ENCODE data around the gene TRAPPC1. TPM values are rescaled to one million over a fixed set of nuclear protein-coding genes. Genes with fewer than 3 reads are reported as not detected.

The TRAPPC1 gene
- total RNA-seq, 1 donor from 2014 or later: 16.8 TPM

DNA sequence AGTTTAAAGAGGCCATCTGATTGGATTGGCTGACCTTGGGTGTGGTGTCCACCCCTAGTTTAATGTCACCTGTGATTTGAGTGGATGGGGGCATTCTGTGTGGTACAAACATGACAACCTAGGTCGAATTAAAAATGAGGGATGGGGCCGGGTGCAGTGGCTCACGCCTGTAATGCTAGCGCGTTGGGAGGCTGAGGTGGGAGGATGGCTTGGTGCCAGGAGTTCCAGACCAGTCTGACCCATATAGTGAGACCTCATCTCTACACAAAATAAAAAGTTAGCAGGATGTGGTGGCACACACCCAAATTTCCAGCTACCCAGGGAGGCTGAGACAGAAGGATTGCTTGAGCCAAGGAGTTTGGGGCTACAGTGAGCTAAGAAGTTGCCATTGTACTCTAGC, 14.7 kb upstream of the TRAPPC1 start:
- Histone ChIP-seq H3K27me3 (ENCODE audit: control insufficient read depth, insufficient read depth, low read length) (no peaks in the 10 kb centered on the region), H3K4me3 (ENCODE audit: low read depth, low read length) (no peak overlapping the region), H3K36me3 (ENCODE audit: control insufficient read depth, insufficient read depth, low read length) (peaks cover 26% of the 10 kb centered on the region)
- FAIRE-seq (no peak), DNase-seq (ENCODE audit: low read depth) (no peak)
- TF ChIP-seq CTCF (IDR thresholded peaks at IDR 0.05; ENCODE audit: insufficient read depth, low read length, severe bottlenecking): no peak

DNA sequence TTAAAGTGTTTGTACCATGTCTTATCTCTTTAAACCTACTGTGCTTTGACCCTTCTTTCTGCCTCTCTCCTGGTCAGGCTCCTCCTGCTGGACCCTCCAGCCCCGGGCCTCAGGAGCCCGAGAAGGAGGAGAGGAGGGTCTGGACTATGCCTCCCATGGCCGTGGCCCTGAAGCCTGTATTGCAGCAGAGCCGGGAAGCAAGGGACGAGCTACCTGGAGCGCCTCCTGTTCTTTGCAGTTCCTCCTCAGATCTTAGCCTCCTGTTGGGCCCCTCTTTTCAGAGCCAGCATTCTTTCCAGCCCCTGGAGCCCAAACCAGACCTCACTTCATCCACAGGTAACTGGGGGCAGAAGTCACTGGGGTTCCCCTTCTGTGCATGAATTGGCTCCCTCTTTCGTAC, 13.9 kb upstream of the TRAPPC1 start:
- Histone ChIP-seq H3K27me3 (ENCODE audit: control insufficient read depth, insufficient read depth, low read length) (no peaks in the 10 kb centered on the region), H3K36me3 (ENCODE audit: control insufficient read depth, insufficient read depth, low read length) (peaks cover 27% of the 10 kb centered on the region), H3K4me3 (ENCODE audit: low read depth, low read length) (no peak overlapping the region)
- TF ChIP-seq CTCF (IDR thresholded peaks at IDR 0.05; ENCODE audit: insufficient read depth, low read length, severe bottlenecking): no peak
- DNase-seq (ENCODE audit: low read depth): no peak
- FAIRE-seq: no peak

DNA sequence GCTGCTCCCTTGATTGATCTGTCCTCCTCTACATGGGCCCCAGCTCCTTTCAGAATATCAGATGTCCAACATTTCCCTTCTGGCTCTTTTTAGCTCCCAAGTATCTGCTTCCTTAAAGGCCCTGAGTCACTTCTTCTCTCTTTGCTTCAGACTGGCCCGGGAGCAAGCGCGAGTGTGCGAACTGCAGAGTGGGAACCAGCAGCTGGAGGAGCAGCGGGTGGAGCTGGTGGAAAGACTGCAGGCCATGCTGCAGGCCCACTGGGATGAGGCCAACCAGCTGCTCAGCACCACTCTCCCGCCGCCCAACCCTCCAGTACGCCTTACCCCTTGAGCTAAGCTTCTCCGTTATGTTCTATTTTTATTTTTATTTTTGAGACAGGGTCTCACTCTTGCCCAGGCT, 12.6 kb upstream of the TRAPPC1 start:
- H3K36me3 ChIP-seq (ENCODE audit: control insufficient read depth, insufficient read depth, low read length): peaks cover 32% of the 10 kb centered on the region
- no peak overlapping the region for H3K4me3 ChIP-seq (ENCODE audit: low read depth, low read length)
- FAIRE-seq: peak; percentile 50
- no peaks in the 10 kb centered on the region for H3K27me3 ChIP-seq (ENCODE audit: control insufficient read depth, insufficient read depth, low read length)
- DNase-seq (ENCODE audit: low read depth): no peak
- no peak for TF ChIP-seq CTCF (IDR thresholded peaks at IDR 0.05; ENCODE audit: insufficient read depth, low read length, severe bottlenecking)

DNA sequence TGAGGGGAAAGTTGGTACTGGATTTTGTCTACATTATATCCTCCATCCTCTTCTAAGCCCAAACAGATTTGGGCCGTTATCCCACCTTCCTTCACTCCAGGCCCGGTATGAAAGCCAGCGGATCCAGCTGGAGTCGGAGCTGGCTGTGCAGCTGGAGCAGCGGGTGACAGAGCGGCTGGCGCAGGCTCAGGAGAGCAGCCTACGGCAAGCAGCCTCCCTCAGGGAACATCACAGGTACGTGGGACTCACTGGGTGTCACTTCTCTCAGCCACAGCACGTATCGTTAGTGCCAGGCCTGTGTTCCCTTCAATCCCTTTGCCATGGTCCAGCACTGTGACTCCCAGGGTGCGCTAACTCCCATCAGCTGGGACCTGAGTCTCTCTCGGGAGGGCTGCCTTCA, 11.5 kb upstream of the TRAPPC1 start:
- no peak for TF ChIP-seq CTCF (IDR thresholded peaks at IDR 0.05; ENCODE audit: insufficient read depth, low read length, severe bottlenecking)

GRCh38 chr17:7940743-7941142, 9.0 kb upstream of the TRAPPC1 start:
- H3K27me3 ChIP-seq (ENCODE audit: control insufficient read depth, insufficient read depth, low read length): no peaks in the 10 kb centered on the region
- FAIRE-seq: no peak
- DNase-seq (ENCODE audit: low read depth): no peak
- TF ChIP-seq CTCF (IDR thresholded peaks at IDR 0.05; ENCODE audit: insufficient read depth, low read length, severe bottlenecking): no peak
- peaks cover 29% of the 10 kb centered on the region for H3K36me3 ChIP-seq (ENCODE audit: control insufficient read depth, insufficient read depth, low read length)
- H3K4me3 ChIP-seq (ENCODE audit: low read depth, low read length): no peak overlapping the region

More for the DNA sequence above, 11.5 kb upstream of the TRAPPC1 start:
- Histone ChIP-seq H3K27me3 (ENCODE audit: control insufficient read depth, insufficient read depth, low read length) (no peaks in the 10 kb centered on the region), H3K4me3 (ENCODE audit: low read depth, low read length) (no peak overlapping the region), H3K36me3 (ENCODE audit: control insufficient read depth, insufficient read depth, low read length) (peaks cover 31% of the 10 kb centered on the region)
- FAIRE-seq (no peak), DNase-seq (ENCODE audit: low read depth) (no peak)

GRCh38 chr17:7940034-7940433, 8.3 kb upstream of the TRAPPC1 start:
- DNase-seq (ENCODE audit: low read depth): no peak

More at GRCh38 chr17:7940034-7940433, 8.3 kb upstream of the TRAPPC1 start:
- Histone ChIP-seq H3K27me3 (ENCODE audit: control insufficient read depth, insufficient read depth, low read length) (no peaks in the 10 kb centered on the region), H3K4me3 (ENCODE audit: low read depth, low read length) (no peak overlapping the region), H3K36me3 (ENCODE audit: control insufficient read depth, insufficient read depth, low read length) (peaks cover 29% of the 10 kb centered on the region)
- FAIRE-seq: no peak
- no peak for TF ChIP-seq CTCF (IDR thresholded peaks at IDR 0.05; ENCODE audit: insufficient read depth, low read length, severe bottlenecking)
